Sigmoid colon (tissue), 4 donors: Measurements from ENCODE around the gene MT1X.

Experiments used
- POLR2A ChIP-seq, 2 donors: fragments of 450-650 bp; IDR thresholded peaks; one replicate each; pipeline ENCODE4 v1.6.1; 2016; ENCODE audit warnings: antibody characterized with exemption in 2 of 2, mild to moderate bottlenecking in 2 of 2, moderate library complexity in 2 of 2
- POLR2AphosphoS5 ChIP-seq, 4 donors: sonication (generic); formaldehyde crosslinking; IDR thresholded peaks; one replicate each; pipeline ENCODE4 v1.6.1; 2017; ENCODE audit warnings: antibody characterized with exemption in 4 of 4
- TF ChIP-seq, protein P1 (sequence below), 4 experiments: fragments of 450-650 bp in 3 of 4; fragments of 200-600 bp in 1 of 4; IDR thresholded peaks; one replicate each; pipeline ENCODE4 v1.5.1; 2016 to 2019; ENCODE audit warnings: antibody characterized with exemption in 4 of 4, mild to moderate bottlenecking in 3 of 4, moderate library complexity in 2 of 4

DNA sequence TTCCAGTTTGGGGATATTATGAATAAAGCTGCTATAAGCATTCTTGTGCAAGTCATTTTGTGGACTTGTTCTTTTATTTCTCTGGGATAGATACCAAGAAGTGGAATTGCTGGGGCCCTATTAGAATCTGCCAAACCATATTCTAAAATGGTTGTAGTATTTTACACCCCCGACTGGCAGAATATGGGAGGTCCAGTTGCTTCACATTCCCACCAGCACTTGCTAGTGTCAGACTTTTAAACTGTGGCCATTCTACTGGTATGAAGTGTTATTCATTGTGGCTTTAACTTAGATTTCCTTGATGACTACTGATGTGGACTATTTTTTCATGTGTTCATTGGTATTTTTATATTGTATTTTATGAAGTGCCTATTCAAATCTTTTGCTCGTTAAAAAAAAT lies 29.6 kb downstream of the MT1X start:
- TF ChIP-seq, protein P1, sequence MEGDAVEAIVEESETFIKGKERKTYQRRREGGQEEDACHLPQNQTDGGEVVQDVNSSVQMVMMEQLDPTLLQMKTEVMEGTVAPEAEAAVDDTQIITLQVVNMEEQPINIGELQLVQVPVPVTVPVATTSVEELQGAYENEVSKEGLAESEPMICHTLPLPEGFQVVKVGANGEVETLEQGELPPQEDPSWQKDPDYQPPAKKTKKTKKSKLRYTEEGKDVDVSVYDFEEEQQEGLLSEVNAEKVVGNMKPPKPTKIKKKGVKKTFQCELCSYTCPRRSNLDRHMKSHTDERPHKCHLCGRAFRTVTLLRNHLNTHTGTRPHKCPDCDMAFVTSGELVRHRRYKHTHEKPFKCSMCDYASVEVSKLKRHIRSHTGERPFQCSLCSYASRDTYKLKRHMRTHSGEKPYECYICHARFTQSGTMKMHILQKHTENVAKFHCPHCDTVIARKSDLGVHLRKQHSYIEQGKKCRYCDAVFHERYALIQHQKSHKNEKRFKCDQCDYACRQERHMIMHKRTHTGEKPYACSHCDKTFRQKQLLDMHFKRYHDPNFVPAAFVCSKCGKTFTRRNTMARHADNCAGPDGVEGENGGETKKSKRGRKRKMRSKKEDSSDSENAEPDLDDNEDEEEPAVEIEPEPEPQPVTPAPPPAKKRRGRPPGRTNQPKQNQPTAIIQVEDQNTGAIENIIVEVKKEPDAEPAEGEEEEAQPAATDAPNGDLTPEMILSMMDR (IDR thresholded peaks at IDR 0.05) = no peak
- TF ChIP-seq POLR2AphosphoS5 (IDR thresholded peaks at IDR 0.05) (no peak), POLR2A (IDR thresholded peaks at IDR 0.05) (no peak)
